HCT116 (cell line): Measurements from ENCODE around the gene TSPAN3. TPM values are rescaled to one million over a fixed set of nuclear protein-coding genes. Genes with fewer than 3 reads are reported as not detected.

ENCODE experiments used
- ATAC-seq: fragments of 200-7000 bp; cut with Tn5 transposase; 2 replicates; pipeline ENCODE4 v1.9.1; 2020; ENCODE audit warnings: mild to moderate bottlenecking, moderate library complexity
- BruUV-seq: library from RNA; stranded (reverse); fragments of 400-500 nt; replicated peaks from 2 replicates; lab custom pipeline; 2021; lab: Mats Ljungman, UMichigan
- CTCF ChIA-PET: fragments of 300-600 bp; sonication (Branson Sonifier 250); formaldehyde crosslinking; loops from one replicate; lab custom pipeline; 2021; ENCODE audit warnings: antibody characterized with exemption; lab: Charles Lee
- POLR2A ChIA-PET: fragments of 300-600, 350-600 bp; sonication (Branson Sonifier 250); formaldehyde crosslinking; loops from one replicate; lab custom pipeline; 2021; ENCODE audit warnings: antibody characterized with exemption; lab: Charles Lee
- RAD21 ChIA-PET, 2 experiments: fragments of 300-600 bp; sonication (Branson Sonifier 250); formaldehyde crosslinking; loops; one replicate each; lab custom pipeline; 2023; ENCODE audit warnings: low total read pairs in 2 of 2; ENCODE audit not compliant: uncharacterized antibody in 2 of 2, unreplicated experiment in 2 of 2, low non-redundant PET in 1 of 2; lab: Charles Lee
- DNase-seq: peaks from one replicate; pipeline ENCODE4 v3.0.0-alpha.2; 2010; ENCODE audit warnings: low read depth, low spot score
- H2AFZ ChIP-seq: fragments of 200-600 bp; shearing (Covaris generic), sonication (generic); 2 replicates; pipeline ENCODE4 v1.6.1; 2017; ENCODE audit warnings: low read depth, mixed run types, mixed read lengths, antibody characterized with exemption, low read length; ENCODE audit not compliant: poor library complexity, severe bottlenecking
- H3K27ac ChIP-seq: 2 replicates; pipeline ENCODE4 v1.5.1; 2012; ENCODE audit warnings: low read depth, low read length
- H3K27me3 ChIP-seq: fragments of 200-600 bp; sonication (generic); 2 replicates; pipeline ENCODE4 v1.6.1; 2016; ENCODE audit warnings: mixed run types, low read length, mixed read lengths; ENCODE audit not compliant: insufficient read depth
- H3K36me3 ChIP-seq, 2 experiments: fragments of 200-500 bp in 1 of 2; fragments of 200-600 bp in 1 of 2; sonication (Bioruptor generic) in 1 of 2; sonication (generic) in 1 of 2; 2 replicates each; pipeline versions ENCODE4 v1.5.1 to v1.6.1; 2014 to 2016; ENCODE audit warnings: low read length in 2 of 2, inconsistent platforms in 1 of 2, mixed read lengths in 1 of 2, mixed run types in 1 of 2; ENCODE audit not compliant: insufficient read depth in 2 of 2, control insufficient read depth in 1 of 2
- H3K4me1 ChIP-seq, 2 experiments: fragments of 200-600 bp in 1 of 2; sonication (generic) in 1 of 2; 2 replicates each; pipeline versions ENCODE4 v1.5.1 to v1.6.1; 2012 to 2017; ENCODE audit warnings: low read length in 2 of 2, inconsistent platforms in 1 of 2, mild to moderate bottlenecking in 1 of 2, mixed read lengths in 1 of 2, mixed run types in 1 of 2, moderate library complexity in 1 of 2; ENCODE audit not compliant: insufficient read depth in 2 of 2, control insufficient read depth in 1 of 2
- H3K4me2 ChIP-seq: fragments of 200-600 bp; sonication (generic); 2 replicates; pipeline ENCODE4 v1.6.1; 2017; ENCODE audit warnings: mixed run types, low read length, mixed read lengths
- H3K4me3 ChIP-seq, 2 experiments: fragments of 200-600 bp in 1 of 2; sonication (generic) in 1 of 2; replicated peaks in 1 of 2; 2 replicates each; pipeline ENCODE4 v1.5.1; 2011 to 2016; ENCODE audit warnings: low read length in 2 of 2, control low read depth in 1 of 2, low read depth in 1 of 2, mild to moderate bottlenecking in 1 of 2, mixed read lengths in 1 of 2, mixed run types in 1 of 2
- H3K79me2 ChIP-seq: fragments of 200-600 bp; sonication (generic); 2 replicates; pipeline ENCODE4 v1.6.1; 2017; ENCODE audit warnings: mild to moderate bottlenecking, mixed run types, low read length, moderate library complexity, mixed read lengths; ENCODE audit not compliant: insufficient read depth
- H3K9ac ChIP-seq: fragments of 200-600 bp; sonication (generic); 2 replicates; pipeline ENCODE4 v1.6.1; 2016; ENCODE audit warnings: low read length, mixed read lengths
- H3K9me2 ChIP-seq: fragments of 200-600 bp; sonication (generic), shearing (Covaris generic); 2 replicates; pipeline ENCODE4 v1.6.1; 2017; ENCODE audit warnings: mixed run types, mild to moderate bottlenecking, moderate library complexity; ENCODE audit not compliant: insufficient read depth
- H3K9me3 ChIP-seq, 2 experiments: fragments of 200-500 bp in 1 of 2; fragments of 200-600 bp in 1 of 2; sonication (Bioruptor generic) in 1 of 2; sonication (generic) in 1 of 2; 2 replicates each; pipeline ENCODE4 v1.6.1; 2014 to 2017; ENCODE audit warnings: low read length in 2 of 2, mixed read lengths in 2 of 2, inconsistent platforms in 1 of 2, low read depth in 1 of 2, mild to moderate bottlenecking in 1 of 2, mixed run types in 1 of 2, moderate library complexity in 1 of 2; ENCODE audit not compliant: control insufficient read depth in 1 of 2, insufficient read depth in 1 of 2
- H4K20me1 ChIP-seq: fragments of 200-600 bp; sonication (generic), shearing (Covaris generic); 2 replicates; pipeline ENCODE4 v1.6.1; 2017; ENCODE audit warnings: mixed run types, mild to moderate bottlenecking, moderate library complexity; ENCODE audit not compliant: insufficient read depth
- CBX3 ChIP-seq: IDR thresholded peaks from 2 replicates; pipeline ENCODE4 v1.6.1; 2012; ENCODE audit warnings: low read depth
- CTCF ChIP-seq, 3 experiments: fragments of 200-600 bp in 1 of 3; sonication (generic) in 1 of 3; IDR thresholded peaks in 2 of 3; conservative IDR thresholded peaks in 1 of 3; 2 replicates each; pipeline ENCODE4 v1.5.1; 2012 to 2017; ENCODE audit warnings: low read depth in 2 of 3, low read length in 2 of 3, antibody characterized with exemption in 1 of 3, borderline replicate concordance in 1 of 3, control low read depth in 1 of 3, mild to moderate bottlenecking in 1 of 3, mixed read lengths in 1 of 3, mixed run types in 1 of 3, moderate library complexity in 1 of 3; ENCODE audit not compliant: insufficient read depth in 1 of 3
- ELF1 ChIP-seq: IDR thresholded peaks from 2 replicates; pipeline ENCODE4 v1.6.1; 2012; ENCODE audit warnings: low read depth, borderline replicate concordance
- EZH2 ChIP-seq: fragments of 200-600 bp; sonication (generic); IDR thresholded peaks from 2 replicates; pipeline ENCODE4 v1.6.1; 2017; ENCODE audit warnings: antibody characterized with exemption, mixed run types
- FOSL1 ChIP-seq: IDR thresholded peaks from 2 replicates; pipeline ENCODE4 v1.6.1; 2012; ENCODE audit warnings: low read depth
- POLR2A ChIP-seq: IDR thresholded peaks from 2 replicates; pipeline ENCODE4 v1.7.0; 2011; ENCODE audit warnings: borderline replicate concordance; ENCODE audit not compliant: insufficient read depth, insufficient read length; ENCODE audit errors: extremely low read depth
- POLR2AphosphoS5 ChIP-seq: IDR thresholded peaks from 2 replicates; pipeline ENCODE4 v1.6.1; 2011; ENCODE audit warnings: mild to moderate bottlenecking, low read depth, low read length, moderate library complexity
- RAD21 ChIP-seq: IDR thresholded peaks from 2 replicates; pipeline ENCODE4 v1.6.1; 2012; ENCODE audit warnings: low read depth, mild to moderate bottlenecking
- SIN3A ChIP-seq: IDR thresholded peaks from 2 replicates; pipeline ENCODE4 v1.6.1; 2012; ENCODE audit warnings: low read depth
- SP1 ChIP-seq: IDR thresholded peaks from 2 replicates; pipeline ENCODE4 v1.6.1; 2012; ENCODE audit warnings: low read depth
- YY1 ChIP-seq: IDR thresholded peaks from 2 replicates; pipeline ENCODE4 v1.6.1; 2011; ENCODE audit warnings: low read length, low read depth, moderate library complexity, mild to moderate bottlenecking; ENCODE audit not compliant: insufficient replicate concordance; ENCODE audit errors: extremely low read depth
- ZBTB33 ChIP-seq: IDR thresholded peaks from 2 replicates; pipeline ENCODE4 v1.6.1; 2011; ENCODE audit warnings: mild to moderate bottlenecking, low read length, moderate library complexity; ENCODE audit not compliant: insufficient replicate concordance; ENCODE audit errors: extremely low read depth
- ZNF274 ChIP-seq: fragments of 200-500 bp; sonication (Bioruptor generic); IDR thresholded peaks from 2 replicates; pipeline ENCODE4 v1.6.1; 2014; ENCODE audit warnings: mild to moderate bottlenecking, low read depth, low read length, inconsistent platforms
- intact Hi-C: fragments of 100-400 bp; cut with micrococcal nuclease; formaldehyde crosslinking; loops from 2 replicates; pipeline ENCODE4 v1.10.0; 2022
- total RNA-seq: library from RNA; stranded (reverse); gene quantifications from one replicate; pipeline ENCODE4 v1.2.1, GENCODE V29; 2021; ENCODE audit not compliant: unreplicated experiment

The TSPAN3 gene
- total RNA-seq, 1 experiment from 2014 or later, result 140 TPM

- TF ChIP-seq ZBTB33, result no peak
- TF ChIP-seq CTCF (IDR thresholded peaks at IDR 0.05 in 2 of 3, conservative IDR thresholded peaks at IDR 0.05 in 1 of 3; ENCODE audit: borderline replicate concordance in 1 of 3, insufficient read depth in 1 of 3, low read depth in 2 of 3, low read length in 2 of 3), result no peak
- no peak for TF ChIP-seq YY1
- TF ChIP-seq SIN3A, result no peak
Measured at GRCh38 chr15:77084436-77084835, 13.5 kb upstream of the TSPAN3 start (continued).

GRCh38 chr15:77083381-77084160 is 12.7 kb upstream of the TSPAN3 start:
- Histone ChIP-seq H2AFZ (no peak overlapping the region), H3K36me3 (no peaks in the 10 kb centered on the region), H3K4me2 (no peak overlapping the region), H3K9ac (no peak overlapping the region), H3K9me3 (no peaks in the 10 kb centered on the region), H3K9me2 (no peaks in the 10 kb centered on the region), H3K27me3 (no peaks in the 10 kb centered on the region)
- peak; percentile 46 for ATAC-seq
- POLR2A ChIA-PET, result no interaction called here
- intact Hi-C loops, result no loop called here
- BruUV-seq, result no TSS peak
- no peak for TF ChIP-seq CBX3
- no peak for TF ChIP-seq POLR2AphosphoS5
- TF ChIP-seq SP1, result no peak
- no peak for TF ChIP-seq POLR2A
- no peak for TF ChIP-seq EZH2
- no peak for TF ChIP-seq RAD21
- no peak for TF ChIP-seq ELF1
- no peak for TF ChIP-seq FOSL1
- TF ChIP-seq CTCF (IDR thresholded peaks at IDR 0.05 in 2 of 3, conservative IDR thresholded peaks at IDR 0.05 in 1 of 3; ENCODE audit: borderline replicate concordance in 1 of 3, insufficient read depth in 1 of 3, low read depth in 2 of 3, low read length in 2 of 3), result no peak
- TF ChIP-seq ZNF274, result no peak
- TF ChIP-seq, all 23 proteins: peak for 0
- Histone ChIP-seq H3K27ac (no peak overlapping the region), H3K79me2 (no peaks in the 10 kb centered on the region), H4K20me1 (no peaks in the 10 kb centered on the region), H3K4me3 (no peak overlapping the region), H3K4me1 (peaks cover 0 to 7% of the 10 kb centered on the region in 2 experiments; a peak in 1 of 4 replicates)
- DNase-seq, result no peak
- RAD21 ChIA-PET, result no interaction called here
- CTCF ChIA-PET, result no interaction called here
